ENCODE results near the gene GLG1.
"Not testable (repeated sequence)": the region's sequence is repeated elsewhere in the genome, so short reads cannot be mapped to it uniquely, and the experiment has no call there.

GRCh38 chr16:74652883-74653282, 46.0 kb upstream of the GLG1 start:
- not testable (repeated sequence) for TF ChIP-seq POLR2A, CTCF (IDR thresholded peaks at IDR 0.05)

All from transverse colon (tissue), 3 donors.